ENCODE results near the gene ZNF581. TPM values are rescaled to one million over a fixed set of nuclear protein-coding genes. Genes with fewer than 3 reads are reported as not detected.

The ZNF581 gene
- polyA plus RNA-seq, 3 donors from 2014 or later: 8.4 to 24.9 (median 20.6) TPM

DNA sequence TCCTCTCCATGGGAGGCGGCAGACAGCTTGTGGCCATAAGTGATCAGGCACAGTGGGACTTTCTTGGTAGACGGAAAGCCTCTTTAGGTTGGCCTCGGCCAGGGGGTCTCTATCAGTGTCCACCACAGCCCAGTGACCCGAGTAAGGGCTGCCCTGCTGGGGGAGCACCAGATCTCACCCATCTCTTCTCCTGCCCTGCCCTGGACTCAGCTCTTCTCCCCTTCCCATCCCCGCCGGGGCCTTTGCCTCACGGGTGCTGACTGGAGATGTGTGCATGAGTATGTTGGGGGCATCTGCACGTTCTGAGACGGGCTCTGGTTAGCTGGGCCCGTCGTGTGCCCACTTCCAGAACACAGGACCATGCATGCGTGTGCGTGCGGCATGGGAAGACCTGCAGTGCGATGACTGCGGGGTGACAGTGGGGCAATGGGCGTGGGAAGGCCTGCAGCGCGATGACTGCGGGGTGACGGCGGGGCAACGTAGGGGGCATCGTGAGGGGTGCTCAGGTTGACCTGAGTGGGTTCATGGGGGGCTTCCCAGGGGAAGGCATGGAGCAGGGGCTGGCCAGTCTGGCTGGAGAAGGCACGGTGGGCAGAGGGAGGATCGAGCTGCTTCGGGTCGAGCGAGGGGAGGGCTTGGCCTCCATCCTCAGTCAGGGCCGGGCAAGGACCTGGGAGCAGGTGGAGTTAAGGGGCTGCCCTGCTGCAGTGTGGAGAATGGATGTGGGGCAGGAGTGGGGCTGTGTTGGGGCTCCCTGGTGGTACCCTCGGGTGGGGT is 47.5 kb downstream of the ZNF581 start:
- DNase-seq: no peak
- no peaks in the 10 kb centered on the region for H3K27me3 Mint-ChIP-seq (ENCODE audit: low read depth in 3 of 3)
- no peak overlapping the region for H3K27ac Mint-ChIP-seq
- H3K4me3 Mint-ChIP-seq: no peak overlapping the region
- peaks cover 0 to 7% (median 0%) of the 10 kb centered on the region in 3 donors for H3K36me3 Mint-ChIP-seq
- H3K4me1 Mint-ChIP-seq: peaks cover 0 to 3% of the 10 kb centered on the region in 2 donors
- H3K9me3 Mint-ChIP-seq: no peaks in the 10 kb centered on the region

- H3K27me3 Mint-ChIP-seq (ENCODE audit: low read depth in 3 of 3): no peaks in the 10 kb centered on the region
- peaks cover 0 to 7% (median 0%) of the 10 kb centered on the region in 3 donors for H3K36me3 Mint-ChIP-seq
- H3K9me3 Mint-ChIP-seq: no peaks in the 10 kb centered on the region
- H3K4me1 Mint-ChIP-seq: no peaks in the 10 kb centered on the region
- no peak overlapping the region for H3K27ac Mint-ChIP-seq
- no peak overlapping the region for H3K4me3 Mint-ChIP-seq
- DNase-seq: no peak
These were observed 48.4 kb downstream of the ZNF581 start for GRCh38 chr19:55691561-55692481.

DNA sequence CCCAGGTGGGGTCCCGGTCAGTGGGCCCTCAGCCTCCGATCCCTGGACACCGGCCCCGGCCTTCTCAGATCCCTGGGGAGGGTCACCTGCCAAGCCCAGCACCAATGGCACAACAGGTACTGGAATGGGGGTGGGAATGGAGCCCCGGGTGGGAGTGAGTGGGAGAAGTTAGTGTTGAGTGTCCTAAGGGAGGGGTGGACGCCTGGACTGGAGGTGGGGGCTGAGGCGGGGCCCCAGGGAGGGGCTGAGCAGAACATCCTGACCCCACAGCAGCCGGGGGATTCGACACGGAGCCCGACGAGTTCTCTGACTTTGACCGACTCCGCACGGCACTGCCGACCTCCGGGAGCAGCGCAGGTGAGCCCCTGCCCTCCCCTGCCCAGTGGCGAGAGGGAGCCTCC is 49.2 kb downstream of the ZNF581 start:
- Mint-ChIP-seq H3K4me3 (no peak overlapping the region), H3K27me3 (ENCODE audit: low read depth in 3 of 3) (no peaks in the 10 kb centered on the region), H3K9me3 (no peaks in the 10 kb centered on the region), H3K36me3 (peaks cover 0 to 7% (median 0%) of the 10 kb centered on the region in 3 donors), H3K27ac (no peak overlapping the region), H3K4me1 (no peaks in the 10 kb centered on the region)
- DNase-seq: no peak

DNA sequence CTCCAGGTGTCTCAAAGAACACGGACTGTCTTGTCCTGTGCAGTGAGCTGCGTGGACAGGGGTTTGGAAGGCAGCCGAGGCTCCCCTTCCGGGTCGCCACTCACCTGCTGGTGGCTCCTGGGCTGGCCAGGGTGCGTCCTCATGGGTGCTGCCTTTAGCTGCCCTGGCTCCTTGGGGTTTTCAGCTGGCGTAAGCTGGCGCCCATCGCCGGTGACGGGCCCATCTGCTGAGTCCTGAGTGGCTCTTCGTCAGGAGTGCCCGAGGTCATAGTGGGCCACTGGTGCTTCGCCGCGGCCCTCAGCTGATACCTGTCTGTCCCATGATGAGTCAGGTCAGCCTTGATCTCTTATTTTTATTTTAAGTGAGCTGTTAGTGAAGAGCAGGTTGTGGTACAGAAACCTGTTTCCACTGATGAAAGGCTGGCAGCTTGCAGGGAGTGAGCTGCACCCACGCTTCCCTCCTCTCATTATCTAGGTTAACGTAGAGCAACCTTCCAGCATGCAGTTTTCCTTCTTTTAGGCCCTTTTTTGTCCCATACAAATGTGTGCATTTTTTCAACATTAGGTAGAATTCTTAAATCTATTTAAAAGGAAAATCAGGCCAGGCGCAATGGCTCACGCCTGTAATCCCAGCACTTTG is 50.0 kb downstream of the ZNF581 start:
- H3K4me1 Mint-ChIP-seq: no peaks in the 10 kb centered on the region
- no peak overlapping the region for H3K27ac Mint-ChIP-seq
- no peaks in the 10 kb centered on the region for H3K27me3 Mint-ChIP-seq (ENCODE audit: low read depth in 3 of 3)
- DNase-seq: no peak
- H3K36me3 Mint-ChIP-seq: peaks cover 0 to 7% (median 0%) of the 10 kb centered on the region in 3 donors
- no peak overlapping the region for H3K4me3 Mint-ChIP-seq
- no peaks in the 10 kb centered on the region for H3K9me3 Mint-ChIP-seq

- no peaks in the 10 kb centered on the region for H3K4me1 Mint-ChIP-seq
- H3K27me3 Mint-ChIP-seq (ENCODE audit: low read depth in 3 of 3): no peaks in the 10 kb centered on the region
- H3K4me3 Mint-ChIP-seq: no peak overlapping the region
- H3K9me3 Mint-ChIP-seq: no peaks in the 10 kb centered on the region
- no peak overlapping the region for H3K27ac Mint-ChIP-seq
- DNase-seq: no peak
- H3K36me3 Mint-ChIP-seq: peaks cover 0 to 7% (median 0%) of the 10 kb centered on the region in 3 donors
These were observed 50.8 kb downstream of the ZNF581 start for GRCh38 chr19:55694241-55694655.

- H3K36me3 Mint-ChIP-seq: peaks cover 0 to 7% (median 0%) of the 10 kb centered on the region in 3 donors
- no peaks in the 10 kb centered on the region for H3K4me1 Mint-ChIP-seq
- no peaks in the 10 kb centered on the region for H3K9me3 Mint-ChIP-seq
- H3K27me3 Mint-ChIP-seq (ENCODE audit: low read depth in 3 of 3): no peaks in the 10 kb centered on the region
- no peak for DNase-seq
- no peak overlapping the region for H3K4me3 Mint-ChIP-seq
- no peak overlapping the region for H3K27ac Mint-ChIP-seq
These were observed 51.4 kb downstream of the ZNF581 start for GRCh38 chr19:55694656-55695491.

Other genes starting within 250 kb of the ZNF581 start
- gene UBE2S, start 235.9 kb upstream of the ZNF581 start, polyA plus RNA-seq: 10 to 100 TPM; 40.2 to 72.1 (median 47.0) TPM
- gene SHISA7, start 200.3 kb upstream of the ZNF581 start, polyA plus RNA-seq: not detected
- gene ISOC2, start 182.0 kb upstream of the ZNF581 start, polyA plus RNA-seq: 10 to 100 TPM; 30.4 to 46.0 (median 34.2) TPM
- gene C19orf85, start 178.9 kb upstream of the ZNF581 start, polyA plus RNA-seq: not detected
- under 1 TPM; 0.14 to 0.72 (median 0.21) TPM for gene ZNF628, start 167.0 kb upstream of the ZNF581 start, polyA plus RNA-seq
- 1 to 10 TPM in 2 of 3 donors, not detected in 1; 2.7 to 4.8 TPM for gene NAT14, start 158.5 kb upstream of the ZNF581 start, polyA plus RNA-seq
- gene SSC5D, start 155.2 kb upstream of the ZNF581 start, polyA plus RNA-seq: not detected
- gene SBK2, start 106.5 kb upstream of the ZNF581 start, polyA plus RNA-seq: not detected
- gene SBK3, start 98.1 kb upstream of the ZNF581 start, polyA plus RNA-seq: not detected
- gene ZNF579, start 62.8 kb upstream of the ZNF581 start, polyA plus RNA-seq: under 1 TPM in 2 of 3 donors, not detected in 1; 0.19 to 0.64 TPM
- 1 to 10 TPM in 2 of 3 donors, under 1 TPM in 1; 0.63 to 1.7 (median 1.0) TPM for gene FIZ1, start 44.1 kb upstream of the ZNF581 start, polyA plus RNA-seq
- 10 to 100 TPM; 23.9 to 36.4 (median 31.7) TPM for gene ZNF524, start 43.4 kb upstream of the ZNF581 start, polyA plus RNA-seq
- gene ZNF865, start 38.0 kb upstream of the ZNF581 start, polyA plus RNA-seq: under 1 TPM in 2 of 3 donors, not detected in 1; 0.08 to 0.18 TPM
- gene ZNF784, start 19.1 kb upstream of the ZNF581 start, polyA plus RNA-seq: under 1 TPM; 0.59 to 0.78 (median 0.62) TPM
- 10 to 100 TPM in 2 of 3 donors, 1 to 10 TPM in 1; 9.6 to 27.8 (median 13.8) TPM for gene ZNF580, start 2.6 kb upstream of the ZNF581 start, polyA plus RNA-seq
- 1 to 10 TPM in 2 of 3 donors, not detected in 1; 1.1 to 1.7 TPM for gene CCDC106, start 4.6 kb downstream of the ZNF581 start, polyA plus RNA-seq
- 10 to 100 TPM in 1 of 3 donors, 1 to 10 TPM in 2; 3.1 to 17.0 (median 8.0) TPM for gene U2AF2, start 11.4 kb downstream of the ZNF581 start, polyA plus RNA-seq
- 10 to 100 TPM in 1 of 3 donors, 1 to 10 TPM in 2; 3.0 to 15.3 (median 3.7) TPM for gene EPN1, start 31.6 kb downstream of the ZNF581 start, polyA plus RNA-seq
- gene NLRP9, start 94.8 kb downstream of the ZNF581 start, polyA plus RNA-seq: not detected
- gene RFPL4A, start 115.4 kb downstream of the ZNF581 start, polyA plus RNA-seq: not detected
- under 1 TPM in 1 of 3 donors, not detected in 2; 0.48 TPM for gene RFPL4AL1, start 125.5 kb downstream of the ZNF581 start, polyA plus RNA-seq
- not detected for gene NLRP11, start 188.3 kb downstream of the ZNF581 start, polyA plus RNA-seq
- not detected for gene NLRP4, start 192.9 kb downstream of the ZNF581 start, polyA plus RNA-seq

All from immature natural killer cell (primary cell).